SK-N-SH (cell line): ENCODE results near the gene CCDC6.

Experiments
- CTCF ChIP-seq: fragments of 200-600 bp; sonication (generic); IDR thresholded peaks from 2 replicates; pipeline ENCODE4 v1.6.1; 2017; ENCODE audit warnings: antibody characterized with exemption, mild to moderate bottlenecking, moderate library complexity
- EP300 ChIP-seq, 2 experiments: IDR thresholded peaks; 2 replicates each; pipeline versions ENCODE4 v1.4.0 to v1.6.1; 2012; ENCODE audit warnings: borderline replicate concordance in 1 of 2, low read depth in 1 of 2, low read length in 1 of 2
- FOSL2 ChIP-seq: IDR thresholded peaks from 2 replicates; pipeline ENCODE4 v1.4.0; 2012; ENCODE audit warnings: low read depth, mild to moderate bottlenecking, moderate library complexity, borderline replicate concordance
- MAX ChIP-seq: IDR thresholded peaks from 2 replicates; pipeline ENCODE4 v1.4.0; 2012; ENCODE audit warnings: low read depth
- POLR2AphosphoS5 ChIP-seq: IDR thresholded peaks from 2 replicates; pipeline ENCODE4 v1.6.1; 2012; ENCODE audit warnings: low read depth, low read length
- RAD21 ChIP-seq: IDR thresholded peaks from 2 replicates; pipeline ENCODE4 v1.6.1; 2012; ENCODE audit warnings: mild to moderate bottlenecking, low read length
- SIN3A ChIP-seq: IDR thresholded peaks from 2 replicates; pipeline ENCODE4 v1.6.1; 2012; ENCODE audit warnings: low read depth, mild to moderate bottlenecking, low read length, moderate library complexity, borderline replicate concordance
- YY1 ChIP-seq: IDR thresholded peaks from 2 replicates; pipeline ENCODE4 v1.4.0; 2012; ENCODE audit warnings: low read depth, mild to moderate bottlenecking
- ZBTB33 ChIP-seq: IDR thresholded peaks from 2 replicates; pipeline ENCODE4 v1.4.0; 2012; ENCODE audit warnings: low read depth, borderline replicate concordance
- TF ChIP-seq, protein P1 (sequence below): fragments of 150-350 bp; IDR thresholded peaks from 2 replicates; pipeline ENCODE4 v1.6.1; 2017; ENCODE audit warnings: antibody characterized with exemption, low read length, low read depth, borderline replicate concordance
- TF ChIP-seq, protein P2 (sequence below): fragments of 150-350 bp; IDR thresholded peaks from 2 replicates; pipeline ENCODE4 v1.6.1; 2016; ENCODE audit warnings: mild to moderate bottlenecking, low read depth, low read length

DNA sequence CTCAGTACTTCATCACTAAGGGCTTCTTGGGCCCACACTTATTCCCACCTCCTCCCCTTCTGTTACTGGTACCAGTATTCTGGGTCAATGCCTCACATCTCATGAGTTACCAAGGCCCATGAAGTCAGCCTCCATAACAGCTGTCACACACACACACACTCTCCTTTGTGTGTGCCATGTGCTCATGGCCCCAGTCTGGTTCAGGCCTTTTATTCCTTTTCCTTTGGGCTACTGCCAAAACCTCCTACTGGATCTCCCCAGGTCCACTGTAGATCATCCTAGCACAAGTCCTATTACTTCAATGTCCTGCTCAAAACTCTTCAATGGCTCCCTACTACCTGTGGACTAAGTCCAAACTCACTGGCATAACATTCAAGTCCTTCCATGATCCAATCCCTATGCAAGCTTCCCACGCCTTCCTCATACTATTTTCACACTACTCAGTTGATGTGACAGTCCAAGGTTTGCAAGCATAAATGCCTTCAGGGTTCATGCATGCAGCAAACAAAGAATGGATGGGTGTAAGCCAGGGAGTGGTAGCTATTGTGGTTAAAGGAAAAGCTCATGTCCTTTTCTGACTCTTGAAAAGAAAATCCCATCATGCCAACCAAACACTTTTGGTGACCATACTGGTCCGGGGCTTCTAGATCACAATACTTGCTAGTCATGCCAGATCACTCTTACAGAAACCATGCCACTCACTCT lies 68.1 kb downstream of the CCDC6 start:
- no peak for TF ChIP-seq FOSL2
- no peak for TF ChIP-seq CTCF
- TF ChIP-seq EP300 (IDR thresholded peaks at IDR 0.05; ENCODE audit: borderline replicate concordance in 1 of 2, low read depth in 1 of 2, low read length in 1 of 2) = no peak
- no peak for TF ChIP-seq ZBTB33
- TF ChIP-seq, protein P1, sequence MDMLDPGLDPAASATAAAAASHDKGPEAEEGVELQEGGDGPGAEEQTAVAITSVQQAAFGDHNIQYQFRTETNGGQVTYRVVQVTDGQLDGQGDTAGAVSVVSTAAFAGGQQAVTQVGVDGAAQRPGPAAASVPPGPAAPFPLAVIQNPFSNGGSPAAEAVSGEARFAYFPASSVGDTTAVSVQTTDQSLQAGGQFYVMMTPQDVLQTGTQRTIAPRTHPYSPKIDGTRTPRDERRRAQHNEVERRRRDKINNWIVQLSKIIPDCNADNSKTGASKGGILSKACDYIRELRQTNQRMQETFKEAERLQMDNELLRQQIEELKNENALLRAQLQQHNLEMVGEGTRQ = no peak
- TF ChIP-seq, protein P2, sequence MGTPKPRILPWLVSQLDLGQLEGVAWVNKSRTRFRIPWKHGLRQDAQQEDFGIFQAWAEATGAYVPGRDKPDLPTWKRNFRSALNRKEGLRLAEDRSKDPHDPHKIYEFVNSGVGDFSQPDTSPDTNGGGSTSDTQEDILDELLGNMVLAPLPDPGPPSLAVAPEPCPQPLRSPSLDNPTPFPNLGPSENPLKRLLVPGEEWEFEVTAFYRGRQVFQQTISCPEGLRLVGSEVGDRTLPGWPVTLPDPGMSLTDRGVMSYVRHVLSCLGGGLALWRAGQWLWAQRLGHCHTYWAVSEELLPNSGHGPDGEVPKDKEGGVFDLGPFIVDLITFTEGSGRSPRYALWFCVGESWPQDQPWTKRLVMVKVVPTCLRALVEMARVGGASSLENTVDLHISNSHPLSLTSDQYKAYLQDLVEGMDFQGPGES = no peak
- no peak for TF ChIP-seq YY1
- TF ChIP-seq RAD21 = no peak
- no peak for TF ChIP-seq MAX
- TF ChIP-seq POLR2AphosphoS5 = no peak
- no peak for TF ChIP-seq SIN3A
